PC-9 (cell line): ENCODE data around the gene PFKFB4. TPM values are rescaled to one million over a fixed set of nuclear protein-coding genes. Genes with fewer than 3 reads are reported as not detected.

Experiments
- BruUV-seq: library from RNA; stranded (reverse); fragments of 400-500 nt; replicated peaks from 2 replicates; lab custom pipeline; 2021; lab: Mats Ljungman, UMichigan
- CTCF ChIA-PET: fragments of 300-600 bp; sonication (Branson Sonifier 250); formaldehyde crosslinking; loops from one replicate; lab custom pipeline; 2022; ENCODE audit warnings: antibody characterized with exemption; lab: Charles Lee
- POLR2A ChIA-PET: fragments of 300-600 bp; sonication (Branson Sonifier 250); formaldehyde crosslinking; loops from one replicate; lab custom pipeline; 2022; ENCODE audit warnings: antibody characterized with exemption; ENCODE audit not compliant: unreplicated experiment; lab: Charles Lee
- DNase-seq, 2 experiments: peaks; one replicate each; pipeline versions ENCODE4 v3.0.0 to v3.0.0-alpha.2; 2015 to 2022; ENCODE audit warnings: mixed read lengths in 1 of 2
- H2AFZ ChIP-seq: fragments of 200-600 bp; sonication (generic); 2 replicates; pipeline ENCODE4 v1.8.1; 2017; ENCODE audit warnings: antibody characterized with exemption
- H3F3A ChIP-seq: fragments of 200-600 bp; sonication (generic); 2 replicates; pipeline ENCODE4 v1.8.1; 2017; ENCODE audit warnings: antibody characterized with exemption, mild to moderate bottlenecking, low read depth; ENCODE audit not compliant: insufficient read depth
- H3K27ac ChIP-seq: fragments of 200-600 bp; sonication (generic); 2 replicates; pipeline ENCODE4 v1.6.1; 2016; ENCODE audit warnings: mixed run types
- H3K27me3 ChIP-seq: fragments of 200-600 bp; sonication (generic); 2 replicates; pipeline ENCODE4 v1.6.1; 2016; ENCODE audit warnings: low read depth, mixed run types; ENCODE audit not compliant: insufficient read depth
- H3K36me3 ChIP-seq: fragments of 200-600 bp; sonication (generic); 2 replicates; pipeline ENCODE4 v1.6.1; 2016; ENCODE audit warnings: low read depth, mixed run types
- H3K4me1 ChIP-seq: fragments of 200-600 bp; sonication (generic); replicated peaks from 2 replicates; pipeline ENCODE4 v1.6.1; 2016; ENCODE audit warnings: mixed run types; ENCODE audit not compliant: insufficient read depth
- H3K4me2 ChIP-seq: fragments of 200-600 bp; sonication (generic); 2 replicates; pipeline ENCODE4 v1.6.1; 2017; ENCODE audit warnings: mixed run types
- H3K4me3 ChIP-seq: fragments of 200-600 bp; sonication (generic); 2 replicates; pipeline ENCODE4 v1.6.1; 2016; ENCODE audit warnings: mixed run types
- H3K79me2 ChIP-seq: fragments of 200-600 bp; sonication (generic); 2 replicates; pipeline ENCODE4 v1.6.1; 2017; ENCODE audit warnings: low read depth, mixed run types
- H3K9me2 ChIP-seq: fragments of 200-600 bp; sonication (generic); 2 replicates; pipeline ENCODE4 v1.8.1; 2017; ENCODE audit warnings: mild to moderate bottlenecking; ENCODE audit not compliant: insufficient read depth
- H3K9me3 ChIP-seq: fragments of 200-600 bp; sonication (generic); 2 replicates; pipeline ENCODE4 v1.8.1; 2016; ENCODE audit warnings: low read depth; ENCODE audit not compliant: insufficient read depth
- H4K20me1 ChIP-seq: fragments of 200-600 bp; sonication (generic); 2 replicates; pipeline ENCODE4 v1.8.1; 2017; ENCODE audit not compliant: insufficient read depth
- EZH2 ChIP-seq: fragments of 200-600 bp; sonication (generic); IDR thresholded peaks from 2 replicates; pipeline ENCODE4 v1.8.0; 2017; ENCODE audit warnings: antibody characterized with exemption, low read depth
- intact Hi-C: fragments of 100-400 bp; cut with micrococcal nuclease; formaldehyde crosslinking; loops from one replicate; pipeline ENCODE4 v1.10.0; 2022; ENCODE audit not compliant: unreplicated experiment
- total RNA-seq: library from RNA; stranded (reverse); gene quantifications from 2 replicates; pipeline ENCODE4 v1.2.3, GENCODE V29; 2021
- TF ChIP-seq, protein P1 (sequence below): fragments of 200-600 bp; sonication (generic); conservative IDR thresholded peaks from 2 replicates; pipeline ENCODE4 v1.6.1; 2017; ENCODE audit warnings: mixed run types, antibody characterized with exemption, mild to moderate bottlenecking, moderate library complexity

PFKFB4 gene
- total RNA-seq, 1 experiment from 2014 or later: 13.3 TPM

DNA sequence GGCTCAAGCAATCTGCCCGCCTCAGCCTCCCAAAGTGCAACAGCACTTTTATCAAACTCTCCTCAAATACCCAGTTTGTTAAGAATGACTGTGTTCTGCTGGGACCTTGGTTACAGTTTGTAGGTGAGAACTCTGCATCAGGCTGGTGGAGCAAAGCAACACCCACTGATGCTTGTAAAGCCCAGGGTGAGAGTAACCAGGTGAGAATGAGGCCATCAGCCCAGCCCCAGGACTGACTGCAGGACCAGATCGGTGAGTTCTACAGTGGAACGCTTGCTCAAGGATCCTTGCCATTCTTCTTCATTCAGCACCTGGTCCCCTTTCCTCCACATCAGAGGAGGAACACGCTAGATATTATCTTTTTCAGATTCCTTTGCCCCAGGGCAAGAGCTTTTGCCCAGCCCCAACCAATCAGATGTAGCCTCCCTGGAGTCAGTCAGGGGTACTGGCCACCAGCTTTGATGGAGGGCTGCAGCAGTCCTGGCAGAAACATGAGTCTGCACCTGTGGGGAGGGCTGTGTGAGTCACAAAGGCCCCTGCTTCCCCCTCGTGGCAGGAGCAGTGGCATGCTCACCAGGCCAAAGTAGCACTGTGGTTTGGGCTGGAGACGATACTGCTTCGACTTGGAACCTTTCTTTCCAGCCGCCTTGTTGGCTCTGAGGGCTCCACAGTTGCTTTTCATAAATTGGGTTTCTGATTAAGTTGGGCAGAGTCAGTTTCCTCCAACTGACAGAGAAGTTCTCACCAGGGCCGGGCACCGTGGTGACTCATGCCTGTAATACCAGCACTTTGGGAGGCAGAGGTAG, 49.1 kb downstream of the PFKFB4 start:
- H4K20me1 ChIP-seq: no peaks in the 10 kb centered on the region
- peak; percentile 95 to 99 for DNase-seq
- H2AFZ ChIP-seq: no peak overlapping the region
- H3K27me3 ChIP-seq: no peaks in the 10 kb centered on the region
- intact Hi-C loops: loop anchor here (1.0 to 10.0 kb wide), 4 partner anchors 34 to 407 kb away; partner anchors contain the start of gene ARIH2
- no peaks in the 10 kb centered on the region for H3K36me3 ChIP-seq
- BruUV-seq: no TSS peak
- TF ChIP-seq, protein P1, sequence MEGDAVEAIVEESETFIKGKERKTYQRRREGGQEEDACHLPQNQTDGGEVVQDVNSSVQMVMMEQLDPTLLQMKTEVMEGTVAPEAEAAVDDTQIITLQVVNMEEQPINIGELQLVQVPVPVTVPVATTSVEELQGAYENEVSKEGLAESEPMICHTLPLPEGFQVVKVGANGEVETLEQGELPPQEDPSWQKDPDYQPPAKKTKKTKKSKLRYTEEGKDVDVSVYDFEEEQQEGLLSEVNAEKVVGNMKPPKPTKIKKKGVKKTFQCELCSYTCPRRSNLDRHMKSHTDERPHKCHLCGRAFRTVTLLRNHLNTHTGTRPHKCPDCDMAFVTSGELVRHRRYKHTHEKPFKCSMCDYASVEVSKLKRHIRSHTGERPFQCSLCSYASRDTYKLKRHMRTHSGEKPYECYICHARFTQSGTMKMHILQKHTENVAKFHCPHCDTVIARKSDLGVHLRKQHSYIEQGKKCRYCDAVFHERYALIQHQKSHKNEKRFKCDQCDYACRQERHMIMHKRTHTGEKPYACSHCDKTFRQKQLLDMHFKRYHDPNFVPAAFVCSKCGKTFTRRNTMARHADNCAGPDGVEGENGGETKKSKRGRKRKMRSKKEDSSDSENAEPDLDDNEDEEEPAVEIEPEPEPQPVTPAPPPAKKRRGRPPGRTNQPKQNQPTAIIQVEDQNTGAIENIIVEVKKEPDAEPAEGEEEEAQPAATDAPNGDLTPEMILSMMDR: no peak; the same call in 1 of the 2 replicates
- TF ChIP-seq EZH2: no peak
- no peaks in the 10 kb centered on the region for H3K9me2 ChIP-seq
- H3K27ac ChIP-seq: peak overlapping the region; percentile 92
- ChIA-PET POLR2A (interaction anchor here (0.5 to 0.6 kb wide), 4 partner anchors 34 to 310 kb away, joined by 4 to 25 read pairs (median 7); partner anchors contain the start of genes CCDC51 and TMA7), CTCF (interaction anchor here (0.6 to 2.0 kb wide), 7 partner anchors 10 to 1717 kb away, joined by 3 to 13 read pairs (median 5); no protein-coding TSS in a partner anchor)
- H3K4me2 ChIP-seq: peak overlapping the region; percentile 52
- no peaks in the 10 kb centered on the region for H3K9me3 ChIP-seq
- peaks cover 54% of the 10 kb centered on the region for H3K4me1 ChIP-seq
- H3K79me2 ChIP-seq: peaks cover 11% of the 10 kb centered on the region; the same call in 1 of the 2 replicates
- no peak overlapping the region; the same call in 1 of the 2 replicates for H3K4me3 ChIP-seq
- H3F3A ChIP-seq: peaks cover 31% of the 10 kb centered on the region

GRCh38 chr3:48505968-48506504, 50.6 kb downstream of the PFKFB4 start:
- BruUV-seq: no TSS peak
- Histone ChIP-seq H3K4me1 (peaks cover 67% of the 10 kb centered on the region), H3K9me2 (no peaks in the 10 kb centered on the region), H3K4me2 (peak overlapping the region; percentile 49), H3K27me3 (no peaks in the 10 kb centered on the region), H2AFZ (no peak overlapping the region), H3K27ac (peak overlapping the region; percentile 92), H3K79me2 (peaks cover 18% of the 10 kb centered on the region), H3F3A (peaks cover 31% of the 10 kb centered on the region), H4K20me1 (no peaks in the 10 kb centered on the region), H3K4me3 (no peak overlapping the region), H3K36me3 (no peaks in the 10 kb centered on the region), H3K9me3 (no peaks in the 10 kb centered on the region)
- TF ChIP-seq, protein P1: no peak
- TF ChIP-seq EZH2: no peak
- ChIA-PET CTCF (no interaction called here), POLR2A (no interaction called here)
- intact Hi-C loops: loop anchor here (2.0 to 10.0 kb wide), 2 partner anchors 37 to 409 kb away; partner anchors contain the start of gene ARIH2
- no peak for DNase-seq

GRCh38 chr3:48505146-48505545, 51.5 kb downstream of the PFKFB4 start:
- no peak for TF ChIP-seq EZH2
- TF ChIP-seq, protein P1: no peak
- no peak for DNase-seq
- no peak overlapping the region for H3K27ac ChIP-seq
- H3K4me3 ChIP-seq: no peak overlapping the region; the same call in 1 of the 2 replicates
- BruUV-seq: TSS peak; percentile 61
- H3F3A ChIP-seq: peaks cover 31% of the 10 kb centered on the region
- no peaks in the 10 kb centered on the region for H4K20me1 ChIP-seq
- H3K9me2 ChIP-seq: no peaks in the 10 kb centered on the region
- H2AFZ ChIP-seq: no peak overlapping the region
- POLR2A ChIA-PET: interaction anchor here (0.6 kb wide), 1 partner anchor 93 kb away, joined by 4 read pairs; no protein-coding TSS in a partner anchor
- no peaks in the 10 kb centered on the region for H3K27me3 ChIP-seq
- H3K4me1 ChIP-seq: peaks cover 76% of the 10 kb centered on the region
- H3K36me3 ChIP-seq: no peaks in the 10 kb centered on the region
- H3K4me2 ChIP-seq: peak overlapping the region; percentile 93
- no peaks in the 10 kb centered on the region for H3K9me3 ChIP-seq
- H3K79me2 ChIP-seq: peaks cover 18% of the 10 kb centered on the region
- intact Hi-C loops: loop anchor here (10.0 kb wide), 1 partner anchor 410 kb away; the partner anchor contains the start of gene ARIH2
- CTCF ChIA-PET: interaction anchor here (0.6 kb wide), 1 partner anchor 49 kb away, joined by 6 read pairs; no protein-coding TSS in a partner anchor
